ENCODE data around the gene ZNF526.

- TF ChIP-seq POLR2AphosphoS5 (IDR thresholded peaks at IDR 0.05; ENCODE audit: low read depth, low read length) (no peak), TAF1 (IDR thresholded peaks at IDR 0.05; ENCODE audit: low read depth, low read length) (no peak), POLR2A (IDR thresholded peaks at IDR 0.05; ENCODE audit: low read depth, low read length) (no peak)
Observed at GRCh38 chr19:42170715-42171114, 49.4 kb upstream of the ZNF526 start.
